SK-N-SH treated with all-trans-retinoic acid at 6 μM for 48 hours (cell line): ENCODE data around the gene SMAD3.
A peak's percentile ranks its signal among the peaks of the same experiment; 100 is the strongest.

Source experiments
- ATAC-seq: fragments of 200-7000 bp; cut with Tn5 transposase; 3 replicates; pipeline ENCODE4 v1.9.1; 2020; ENCODE audit warnings: mild to moderate bottlenecking, moderate library complexity
- ARNTL ChIP-seq: fragments of 450-650 bp; formaldehyde crosslinking; IDR thresholded peaks from 2 replicates; pipeline ENCODE4 v1.5.0; 2020; ENCODE audit warnings: low read depth, mild to moderate bottlenecking, moderate library complexity, borderline replicate concordance
- BACH2 ChIP-seq: fragments of 250-450 bp; sonication (Bioruptor Pico); IDR thresholded peaks from 2 replicates; pipeline ENCODE4 v1.9.0; 2021; ENCODE audit warnings: mild to moderate bottlenecking, borderline replicate concordance
- CREB5 ChIP-seq: fragments of 250-450 bp; sonication (Bioruptor Pico); IDR thresholded peaks from 2 replicates; pipeline ENCODE4 v1.5.1; 2020; ENCODE audit warnings: low read depth, mild to moderate bottlenecking, moderate library complexity
- CSDC2 ChIP-seq: fragments of 250-450 bp; sonication (Bioruptor Pico); IDR thresholded peaks from 2 replicates; pipeline ENCODE4 v1.5.0; 2020; ENCODE audit warnings: mild to moderate bottlenecking, moderate library complexity
- CSRNP3 ChIP-seq: fragments of 250-450 bp; sonication (Bioruptor Pico); IDR thresholded peaks from 2 replicates; pipeline ENCODE4 v1.5.1; 2021; ENCODE audit warnings: mild to moderate bottlenecking, moderate library complexity
- ESRRG ChIP-seq: fragments of 250-450 bp; sonication (Bioruptor Pico); IDR thresholded peaks from 2 replicates; pipeline ENCODE4 v1.6.1; 2021; ENCODE audit warnings: mild to moderate bottlenecking
- GLIS3 ChIP-seq: fragments of 250-450 bp; sonication (Bioruptor Pico); IDR thresholded peaks from 2 replicates; pipeline ENCODE4 v1.5.0; 2020; ENCODE audit warnings: mild to moderate bottlenecking, moderate library complexity
- ISL1 ChIP-seq: fragments of 250-450 bp; sonication (Bioruptor Pico); IDR thresholded peaks from 2 replicates; pipeline ENCODE4 v2.1.2; 2022; ENCODE audit warnings: mild to moderate bottlenecking, moderate library complexity
- OSR1 ChIP-seq: fragments of 250-450 bp; sonication (Bioruptor Pico); IDR thresholded peaks from 2 replicates; pipeline ENCODE4 v1.8.0; 2022; ENCODE audit warnings: moderate library complexity, mild to moderate bottlenecking, inconsistent platforms
- PPARA ChIP-seq: fragments of 250-450 bp; sonication (Bioruptor Pico); IDR thresholded peaks from 2 replicates; pipeline ENCODE4 v1.5.0; 2020; ENCODE audit warnings: mild to moderate bottlenecking, borderline replicate concordance
- RARB ChIP-seq: fragments of 250-450 bp; sonication (Bioruptor Pico); IDR thresholded peaks from 2 replicates; pipeline ENCODE4 v1.8.0; 2021; ENCODE audit warnings: mild to moderate bottlenecking, moderate library complexity
- SNAI2 ChIP-seq: fragments of 250-450 bp; sonication (Bioruptor Pico); IDR thresholded peaks from 2 replicates; pipeline ENCODE4 v1.5.0; 2020; ENCODE audit warnings: mild to moderate bottlenecking, moderate library complexity
- TCF4 ChIP-seq: fragments of 250-450 bp; sonication (Bioruptor Pico); IDR thresholded peaks from 2 replicates; pipeline ENCODE4 v1.8.0; 2021; ENCODE audit warnings: mild to moderate bottlenecking, moderate library complexity, borderline replicate concordance
- TOX ChIP-seq: fragments of 250-450 bp; sonication (Bioruptor Pico); IDR thresholded peaks from 2 replicates; pipeline ENCODE4 v1.8.0; 2021; ENCODE audit warnings: mild to moderate bottlenecking, moderate library complexity, borderline replicate concordance
- TSHZ2 ChIP-seq: fragments of 250-450 bp; sonication (Bioruptor Pico); IDR thresholded peaks from 2 replicates; pipeline ENCODE4 v1.5.0; 2020; ENCODE audit warnings: mild to moderate bottlenecking, moderate library complexity
- ZC3H10 ChIP-seq: fragments of 250-450 bp; sonication (Bioruptor Pico); IDR thresholded peaks from 2 replicates; pipeline ENCODE4 v1.5.1; 2021; ENCODE audit warnings: mild to moderate bottlenecking, moderate library complexity
- ZFP3 ChIP-seq: fragments of 250-450 bp; sonication (Bioruptor Pico); IDR thresholded peaks from 2 replicates; pipeline ENCODE4 v1.5.0; 2020; ENCODE audit warnings: mild to moderate bottlenecking, moderate library complexity
- ZFP30 ChIP-seq: fragments of 450-650 bp; formaldehyde crosslinking; IDR thresholded peaks from 2 replicates; pipeline ENCODE4 v1.5.0; 2022; ENCODE audit warnings: mild to moderate bottlenecking, moderate library complexity
- ZNF565 ChIP-seq: fragments of 450-650 bp; formaldehyde crosslinking; conservative IDR thresholded peaks from 2 replicates; pipeline ENCODE4 v1.5.0; 2020; ENCODE audit warnings: low read depth, mild to moderate bottlenecking, moderate library complexity
- ZNF70 ChIP-seq: fragments of 450-650 bp; formaldehyde crosslinking; IDR thresholded peaks from 2 replicates; pipeline ENCODE4 v1.5.0; 2020; ENCODE audit warnings: mild to moderate bottlenecking, moderate library complexity
- ZNF8 ChIP-seq: fragments of 450-650 bp; formaldehyde crosslinking; IDR thresholded peaks from 2 replicates; pipeline ENCODE4 v1.5.0; 2020; ENCODE audit warnings: mild to moderate bottlenecking, moderate library complexity
- TF ChIP-seq, protein P1 (sequence below): fragments of 250-450 bp; sonication (Bioruptor Pico); IDR thresholded peaks from 2 replicates; pipeline ENCODE4 v1.8.0; 2020; ENCODE audit warnings: mild to moderate bottlenecking, moderate library complexity, borderline replicate concordance
- TF ChIP-seq, protein P2 (sequence below): fragments of 250-450 bp; sonication (Bioruptor Pico); IDR thresholded peaks from 2 replicates; pipeline ENCODE4 v1.8.0; 2021; ENCODE audit warnings: low read depth, mild to moderate bottlenecking, moderate library complexity, borderline replicate concordance

Gene SMAD3

DNA sequence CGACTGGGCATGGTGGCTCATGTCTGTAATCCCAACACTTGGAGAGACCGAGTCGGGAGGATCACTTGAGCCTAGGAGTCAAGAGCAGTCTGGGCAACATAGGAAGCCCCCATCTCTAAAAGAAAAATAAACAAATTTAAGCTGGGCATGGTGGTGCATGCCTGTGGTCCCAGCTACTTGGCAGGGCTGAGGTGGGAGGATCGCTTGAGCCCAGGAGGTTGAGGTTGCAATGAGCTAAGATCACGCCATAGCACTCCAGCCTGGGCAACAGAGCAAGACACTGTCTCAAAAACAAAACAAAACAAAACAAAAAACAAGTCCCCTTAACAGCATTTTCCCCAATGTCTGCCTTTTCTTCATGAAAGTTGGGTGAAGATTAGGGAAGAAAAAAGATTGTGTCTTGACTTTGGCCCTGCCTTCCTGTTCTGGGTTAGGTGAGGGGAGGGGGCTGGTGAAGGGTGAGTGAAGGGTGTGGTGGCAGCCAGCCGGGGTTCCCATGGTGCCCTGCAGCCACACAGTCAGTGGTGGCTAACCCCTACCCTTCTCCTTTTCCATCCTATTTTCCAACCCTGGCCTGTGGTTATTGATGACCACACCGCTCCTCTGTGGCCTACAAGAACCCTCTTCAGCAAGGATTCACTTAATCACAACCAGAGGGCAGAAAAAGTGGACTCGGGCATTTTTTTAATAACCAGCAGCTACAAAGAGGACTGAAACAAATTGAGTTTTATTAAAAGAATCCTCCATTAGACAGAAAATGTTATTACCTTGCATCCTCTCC is 28.4 kb upstream of the SMAD3 start:
- TF ChIP-seq SNAI2 (CRISPR knock-in tag), result no peak
- TF ChIP-seq, protein P1, sequence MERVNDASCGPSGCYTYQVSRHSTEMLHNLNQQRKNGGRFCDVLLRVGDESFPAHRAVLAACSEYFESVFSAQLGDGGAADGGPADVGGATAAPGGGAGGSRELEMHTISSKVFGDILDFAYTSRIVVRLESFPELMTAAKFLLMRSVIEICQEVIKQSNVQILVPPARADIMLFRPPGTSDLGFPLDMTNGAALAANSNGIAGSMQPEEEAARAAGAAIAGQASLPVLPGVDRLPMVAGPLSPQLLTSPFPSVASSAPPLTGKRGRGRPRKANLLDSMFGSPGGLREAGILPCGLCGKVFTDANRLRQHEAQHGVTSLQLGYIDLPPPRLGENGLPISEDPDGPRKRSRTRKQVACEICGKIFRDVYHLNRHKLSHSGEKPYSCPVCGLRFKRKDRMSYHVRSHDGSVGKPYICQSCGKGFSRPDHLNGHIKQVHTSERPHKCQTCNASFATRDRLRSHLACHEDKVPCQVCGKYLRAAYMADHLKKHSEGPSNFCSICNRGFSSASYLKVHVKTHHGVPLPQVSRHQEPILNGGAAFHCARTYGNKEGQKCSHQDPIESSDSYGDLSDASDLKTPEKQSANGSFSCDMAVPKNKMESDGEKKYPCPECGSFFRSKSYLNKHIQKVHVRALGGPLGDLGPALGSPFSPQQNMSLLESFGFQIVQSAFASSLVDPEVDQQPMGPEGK (CRISPR knock-in tag), result no peak
- TF ChIP-seq ZNF565, result no peak
- TF ChIP-seq, protein P2, sequence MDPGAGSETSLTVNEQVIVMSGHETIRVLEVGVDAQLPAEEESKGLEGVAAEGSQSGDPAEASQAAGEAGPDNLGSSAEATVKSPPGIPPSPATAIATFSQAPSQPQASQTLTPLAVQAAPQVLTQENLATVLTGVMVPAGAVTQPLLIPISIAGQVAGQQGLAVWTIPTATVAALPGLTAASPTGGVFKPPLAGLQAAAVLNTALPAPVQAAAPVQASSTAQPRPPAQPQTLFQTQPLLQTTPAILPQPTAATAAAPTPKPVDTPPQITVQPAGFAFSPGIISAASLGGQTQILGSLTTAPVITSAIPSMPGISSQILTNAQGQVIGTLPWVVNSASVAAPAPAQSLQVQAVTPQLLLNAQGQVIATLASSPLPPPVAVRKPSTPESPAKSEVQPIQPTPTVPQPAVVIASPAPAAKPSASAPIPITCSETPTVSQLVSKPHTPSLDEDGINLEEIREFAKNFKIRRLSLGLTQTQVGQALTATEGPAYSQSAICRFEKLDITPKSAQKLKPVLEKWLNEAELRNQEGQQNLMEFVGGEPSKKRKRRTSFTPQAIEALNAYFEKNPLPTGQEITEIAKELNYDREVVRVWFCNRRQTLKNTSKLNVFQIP, result no peak
- 0 out of 2 replicates have a peak, but pooled peaks have one; percentile 65 for TF ChIP-seq ZFP3 (CRISPR knock-in tag)
- no peak for TF ChIP-seq ZC3H10
- ATAC-seq, result no peak

DNA sequence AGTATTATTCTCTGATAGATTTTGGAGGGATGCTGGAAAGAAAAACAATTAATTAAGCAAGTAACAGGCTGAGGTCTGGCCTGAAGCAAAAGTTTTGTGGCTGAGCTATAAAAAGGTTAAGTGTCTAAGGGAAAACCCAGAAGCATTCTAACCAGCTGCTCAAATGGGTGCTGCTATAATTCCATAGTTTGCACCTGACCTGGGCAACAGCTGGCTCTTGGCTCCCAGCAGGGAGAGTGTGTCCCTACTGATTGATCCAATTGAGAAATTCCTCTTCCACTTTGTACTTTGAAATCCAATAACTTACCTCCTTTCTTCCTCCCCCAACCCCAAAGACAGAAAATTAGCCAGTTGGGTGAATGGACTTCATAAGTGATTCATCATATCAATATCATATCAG is 27.7 kb upstream of the SMAD3 start:
- ATAC-seq, result no peak
- TF ChIP-seq PPARA (CRISPR knock-in tag) (no peak), CREB5 (CRISPR knock-in tag) (no peak), CSDC2 (CRISPR knock-in tag) (no peak), ZFP30 (CRISPR knock-in tag) (no peak), RARB (CRISPR knock-in tag) (no peak), ZNF70 (CRISPR knock-in tag) (no peak), GLIS3 (CRISPR knock-in tag) (no peak), ZC3H10 (no peak), ESRRG (CRISPR knock-in tag) (no peak), TOX (CRISPR knock-in tag) (no peak), OSR1 (CRISPR knock-in tag) (no peak), ARNTL (CRISPR knock-in tag) (no peak), ZNF565 (no peak)
- TF ChIP-seq, protein P2, result no peak

- no peak for ATAC-seq
Measured at GRCh38 chr15:67038736-67039135, 26.7 kb upstream of the SMAD3 start.

More at GRCh38 chr15:67038736-67039135, 26.7 kb upstream of the SMAD3 start:
- no peak for TF ChIP-seq ESRRG (CRISPR knock-in tag)
- TF ChIP-seq PPARA (CRISPR knock-in tag), result no peak
- TF ChIP-seq CSRNP3 (CRISPR knock-in tag), result no peak
- no peak for TF ChIP-seq ZNF70 (CRISPR knock-in tag)
- no peak for TF ChIP-seq TSHZ2 (CRISPR knock-in tag)
- TF ChIP-seq ISL1 (CRISPR knock-in tag), result no peak
- TF ChIP-seq ZFP30 (CRISPR knock-in tag), result no peak
- no peak for TF ChIP-seq ARNTL (CRISPR knock-in tag)
- no peak for TF ChIP-seq BACH2 (CRISPR knock-in tag)
- no peak for TF ChIP-seq CREB5 (CRISPR knock-in tag)
- TF ChIP-seq TOX (CRISPR knock-in tag), result no peak
- no peak for TF ChIP-seq TCF4 (CRISPR knock-in tag)
- TF ChIP-seq ZFP3 (CRISPR knock-in tag), result no peak
- TF ChIP-seq, protein P1 (CRISPR knock-in tag), result no peak
- TF ChIP-seq ZNF8 (CRISPR knock-in tag), result no peak
- TF ChIP-seq, all 23 proteins: peak for 0
